ENCODE results near the gene PDIA3. TPM values are rescaled to one million over a fixed set of nuclear protein-coding genes. Genes with fewer than 3 reads are reported as not detected.
"Not testable (repeated sequence)": the region's sequence is repeated elsewhere in the genome, so short reads cannot be mapped to it uniquely, and the experiment has no call there.

Gene PDIA3
- total RNA-seq, 1 experiment from 2014 or later: 177 TPM

GRCh38 chr15:43792761-43793476, 46.7 kb downstream of the PDIA3 start:
- peak in 1 of 2 experiments; percentile 40 for DNase-seq (ENCODE audit: low read depth in 1 of 2, low spot score in 2 of 2)
- H3K27ac ChIP-seq: peak overlapping the region; percentile 91
- peaks cover 56% of the 10 kb centered on the region for H3K36me3 ChIP-seq

GRCh38 chr15:43793647-43794046, 47.4 kb downstream of the PDIA3 start:
- DNase-seq (ENCODE audit: low read depth in 1 of 2, low spot score in 2 of 2): no peak
- H3K27me3 ChIP-seq (replicated peaks): no peaks in the 10 kb centered on the region
- peaks cover 63% of the 10 kb centered on the region for H3K36me3 ChIP-seq
- peak overlapping the region; percentile 91 for H3K27ac ChIP-seq
- peaks cover 33% of the 10 kb centered on the region for H3K4me1 ChIP-seq (replicated peaks)
- H3K9me3 ChIP-seq (replicated peaks): no peaks in the 10 kb centered on the region
- peak overlapping the region; percentile 80 for H3K4me3 ChIP-seq

More at GRCh38 chr15:43792761-43793476, 46.7 kb downstream of the PDIA3 start:
- H3K27me3 ChIP-seq (replicated peaks): no peaks in the 10 kb centered on the region
- H3K4me3 ChIP-seq: peak overlapping the region; percentile 80
- H3K9me3 ChIP-seq (replicated peaks): no peaks in the 10 kb centered on the region
- H3K4me1 ChIP-seq (replicated peaks): peaks cover 33% of the 10 kb centered on the region

- Histone ChIP-seq H3K4me3 (peak overlapping the region; percentile 80), H3K4me1 (replicated peaks) (peaks cover 33% of the 10 kb centered on the region), H3K36me3 (peaks cover 71% of the 10 kb centered on the region), H3K27me3 (replicated peaks) (no peaks in the 10 kb centered on the region), H3K9me3 (replicated peaks) (no peaks in the 10 kb centered on the region), H3K27ac (peak overlapping the region; percentile 91)
- peak; percentile 93 to 94 for DNase-seq (ENCODE audit: low read depth in 1 of 2, low spot score in 2 of 2)
Observed at GRCh38 chr15:43794269-43795037, 48.2 kb downstream of the PDIA3 start.

- peaks cover 38% of the 10 kb centered on the region for H3K4me1 ChIP-seq (replicated peaks)
Observed at GRCh38 chr15:43795197-43795596, 49.0 kb downstream of the PDIA3 start.

GRCh38 chr15:43795997-43796396, 49.8 kb downstream of the PDIA3 start:
- Histone ChIP-seq H3K36me3 (peaks cover 87% of the 10 kb centered on the region), H3K27me3 (replicated peaks) (no peaks in the 10 kb centered on the region), H3K4me1 (replicated peaks) (peaks cover 39% of the 10 kb centered on the region), H3K9me3 (replicated peaks) (no peaks in the 10 kb centered on the region), H3K4me3 (no peak overlapping the region), H3K27ac (no peak overlapping the region)
- no peak for DNase-seq (ENCODE audit: low read depth in 1 of 2, low spot score in 2 of 2)

More at GRCh38 chr15:43795197-43795596, 49.0 kb downstream of the PDIA3 start:
- no peak for DNase-seq (ENCODE audit: low read depth in 1 of 2, low spot score in 2 of 2)
- Histone ChIP-seq H3K36me3 (peaks cover 79% of the 10 kb centered on the region), H3K27ac (peak overlapping the region; percentile 91), H3K4me3 (no peak overlapping the region), H3K27me3 (replicated peaks) (no peaks in the 10 kb centered on the region), H3K9me3 (replicated peaks) (no peaks in the 10 kb centered on the region)

GRCh38 chr15:43796566-43796965, 50.3 kb downstream of the PDIA3 start:
- peaks cover 36% of the 10 kb centered on the region for H3K4me1 ChIP-seq (replicated peaks)
- no peak overlapping the region for H3K4me3 ChIP-seq
- no peaks in the 10 kb centered on the region for H3K27me3 ChIP-seq (replicated peaks)
- no peaks in the 10 kb centered on the region for H3K9me3 ChIP-seq (replicated peaks)
- peaks cover 92% of the 10 kb centered on the region for H3K36me3 ChIP-seq
- DNase-seq (ENCODE audit: low read depth in 1 of 2, low spot score in 2 of 2): no peak
- no peak overlapping the region for H3K27ac ChIP-seq

GRCh38 chr15:43799209-43799944, 53.1 kb downstream of the PDIA3 start:
- Histone ChIP-seq H3K27ac (no peak overlapping the region), H3K4me1 (replicated peaks) (peaks cover 20% of the 10 kb centered on the region), H3K9me3 (replicated peaks) (no peaks in the 10 kb centered on the region), H3K27me3 (replicated peaks) (no peaks in the 10 kb centered on the region), H3K4me3 (no peak overlapping the region), H3K36me3 (peaks cover 99% of the 10 kb centered on the region)
- no peak for DNase-seq (ENCODE audit: low read depth in 1 of 2, low spot score in 2 of 2)

- peaks cover 100% of the 10 kb centered on the region for H3K36me3 ChIP-seq
- no peaks in the 10 kb centered on the region for H3K9me3 ChIP-seq (replicated peaks)
- no peak for DNase-seq (ENCODE audit: low read depth in 1 of 2, low spot score in 2 of 2)
Observed at GRCh38 chr15:43799945-43800285, 53.7 kb downstream of the PDIA3 start, which contains the start of gene SERINC4. TSS of gene SERINC4 (minus strand) at chr15:43800220. CDS start at chr15:43799986, 234 bp downstream.

GRCh38 chr15:43800286-43801141, 54.3 kb downstream of the PDIA3 start, which contains the start of gene HYPK:
TSS of gene HYPK (plus strand) at chr15:43800599. CDS start at chr15:43800623, 24 bp downstream.
- no peaks in the 10 kb centered on the region for H3K9me3 ChIP-seq (replicated peaks)
- H3K27ac ChIP-seq: peak within 1 kb of the TSS; percentile 27; the same call in 1 of the 2 replicates
- peak; percentile 76 to 91 for DNase-seq (ENCODE audit: low read depth in 1 of 2, low spot score in 2 of 2)
- peak within 1 kb of the TSS; percentile 60 for H3K4me3 ChIP-seq
- peaks cover 9% of the 10 kb centered on the region for H3K4me1 ChIP-seq (replicated peaks)
- H3K27me3 ChIP-seq (replicated peaks): no peaks in the 10 kb centered on the region
- peaks cover 100% of the 10 kb centered on the region for H3K36me3 ChIP-seq

More at GRCh38 chr15:43799945-43800285, 53.7 kb downstream of the PDIA3 start, which contains the start of gene SERINC4:
- Histone ChIP-seq H3K27ac (peak within 1 kb of the TSS; percentile 27; the same call in 1 of the 2 replicates), H3K4me3 (peak within 1 kb of the TSS; percentile 60), H3K4me1 (replicated peaks) (peaks cover 15% of the 10 kb centered on the region), H3K27me3 (replicated peaks) (no peaks in the 10 kb centered on the region)

GRCh38 chr15:43802676-43803075, 56.4 kb downstream of the PDIA3 start:
- H3K4me1 ChIP-seq (replicated peaks); H3K9me3 ChIP-seq (replicated peaks); H3K27me3 ChIP-seq (replicated peaks); DNase-seq (ENCODE audit: low read depth in 1 of 2, low spot score in 2 of 2); H3K27ac ChIP-seq; H3K4me3 ChIP-seq: not testable (repeated sequence)
- peaks cover 98% of the 10 kb centered on the region for H3K36me3 ChIP-seq

- DNase-seq (ENCODE audit: low read depth in 1 of 2, low spot score in 2 of 2): no peak
- Histone ChIP-seq H3K36me3 (peaks cover 96% of the 10 kb centered on the region), H3K27ac (no peak overlapping the region), H3K9me3 (replicated peaks) (no peaks in the 10 kb centered on the region), H3K4me1 (replicated peaks) (no peaks in the 10 kb centered on the region), H3K27me3 (replicated peaks) (no peaks in the 10 kb centered on the region), H3K4me3 (no peak overlapping the region)
Observed at GRCh38 chr15:43808435-43808950, 62.3 kb downstream of the PDIA3 start.

- Histone ChIP-seq H3K27ac (no peak overlapping the region), H3K36me3 (peaks cover 96% of the 10 kb centered on the region), H3K4me3 (no peak overlapping the region), H3K27me3 (replicated peaks) (no peaks in the 10 kb centered on the region), H3K9me3 (replicated peaks) (no peaks in the 10 kb centered on the region), H3K4me1 (replicated peaks) (no peaks in the 10 kb centered on the region)
- DNase-seq (ENCODE audit: low read depth in 1 of 2, low spot score in 2 of 2): no peak
Observed at GRCh38 chr15:43808960-43809678, 62.9 kb downstream of the PDIA3 start.
